T-helper 9 cell (primary cell): Measurements from ENCODE around the gene ZSCAN12.
A peak's percentile ranks its signal among the peaks of the same experiment; 100 is the strongest.
"Not testable (repeated sequence)": the region's sequence is repeated elsewhere in the genome, so short reads cannot be mapped to it uniquely, and the experiment has no call there.

ENCODE experiments used
- DNase-seq: peaks from one replicate; pipeline ENCODE4 v3.0.0-alpha.2; 2020
- total RNA-seq, 2 donors: gene quantifications; one replicate each; lab custom pipeline; 2026; lab: John Stamatoyannopoulos, UW

The ZSCAN12 gene
- 8.7 to 21.4 reads per million in 2 donors for total RNA-seq

DNA sequence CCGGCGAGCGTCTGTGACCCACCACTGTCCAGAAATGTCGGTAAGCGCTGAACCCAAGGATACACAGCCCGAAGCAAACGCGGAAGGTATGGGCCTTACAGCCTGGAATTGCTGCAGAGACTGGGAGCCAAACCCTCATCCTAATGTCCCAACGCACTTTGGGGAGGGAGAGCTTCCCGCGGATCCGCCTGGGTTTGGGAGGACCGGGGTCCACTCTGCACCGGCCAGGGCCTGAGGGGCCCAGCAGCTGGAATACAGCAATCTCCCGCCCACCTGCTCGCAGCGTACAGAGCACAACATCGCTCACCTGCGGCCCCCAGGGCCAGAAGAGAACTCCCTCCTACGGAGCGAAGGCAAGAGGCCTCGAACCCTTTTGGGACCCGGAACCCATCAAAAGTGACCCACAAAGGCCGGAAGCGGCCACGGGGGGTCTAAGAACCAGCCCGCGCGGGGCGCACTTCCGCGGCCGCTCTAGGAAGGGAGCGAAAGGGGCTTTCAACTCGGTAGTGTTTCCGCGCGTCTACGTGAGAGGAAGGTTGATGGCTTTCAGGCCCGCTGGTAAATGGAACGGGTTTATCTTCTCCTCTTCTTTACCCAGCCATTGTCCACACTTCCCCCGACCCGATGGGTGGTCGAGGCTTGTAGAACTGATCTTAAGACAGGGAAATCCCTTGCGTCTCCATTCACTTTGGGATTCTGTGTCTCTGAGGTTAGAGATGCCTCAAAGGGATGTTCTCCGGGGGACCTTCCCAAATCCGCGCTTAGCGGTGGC, at the start of gene ZSCAN12:
ZSCAN12 (minus strand) TSS at position 398 of the 772 bp plus-strand sequence. CDS start 1,342 bp downstream, outside the sequence.
- DNase-seq: peak; percentile 63

DNA sequence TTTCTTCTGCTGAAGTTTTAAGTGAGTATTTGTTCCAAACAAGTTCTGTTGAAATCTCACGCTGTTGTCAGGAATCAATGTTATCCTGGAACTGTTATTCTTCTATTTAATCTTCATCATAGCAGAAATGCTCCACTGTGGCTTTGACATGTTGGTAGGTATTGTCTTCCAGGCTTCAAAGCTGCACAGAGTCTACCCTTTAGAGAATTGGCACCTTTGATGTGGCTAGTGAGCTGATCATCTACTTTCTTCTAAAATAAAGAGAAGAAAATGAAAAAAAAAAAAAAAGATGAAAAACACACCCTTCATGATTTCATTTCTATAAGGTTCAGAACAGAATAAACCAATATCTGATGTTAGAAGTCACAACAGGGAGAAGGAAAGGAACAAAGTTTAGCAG, 49.5 kb upstream of the ZSCAN12 start:
- DNase-seq: no peak

DNA sequence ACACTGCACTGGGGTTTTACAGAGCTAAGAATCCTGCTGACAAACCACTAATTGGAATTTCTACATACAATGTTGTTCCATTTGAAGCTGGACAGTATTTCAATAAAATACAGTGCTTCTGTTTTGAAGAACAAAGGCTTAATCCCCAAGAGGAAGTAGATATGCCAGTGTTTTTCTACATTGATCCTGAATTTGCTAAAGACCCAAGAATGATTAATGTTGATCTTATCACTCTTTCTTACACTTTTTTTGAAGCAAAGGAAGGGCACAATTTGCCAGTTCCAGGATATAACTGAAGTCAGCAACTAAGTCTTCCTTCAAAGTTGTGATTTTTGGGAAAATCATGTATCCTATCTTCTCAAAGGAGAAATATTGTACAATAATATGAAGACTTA, 48.0 kb upstream of the ZSCAN12 start:
- DNase-seq: not testable (repeated sequence)

DNA sequence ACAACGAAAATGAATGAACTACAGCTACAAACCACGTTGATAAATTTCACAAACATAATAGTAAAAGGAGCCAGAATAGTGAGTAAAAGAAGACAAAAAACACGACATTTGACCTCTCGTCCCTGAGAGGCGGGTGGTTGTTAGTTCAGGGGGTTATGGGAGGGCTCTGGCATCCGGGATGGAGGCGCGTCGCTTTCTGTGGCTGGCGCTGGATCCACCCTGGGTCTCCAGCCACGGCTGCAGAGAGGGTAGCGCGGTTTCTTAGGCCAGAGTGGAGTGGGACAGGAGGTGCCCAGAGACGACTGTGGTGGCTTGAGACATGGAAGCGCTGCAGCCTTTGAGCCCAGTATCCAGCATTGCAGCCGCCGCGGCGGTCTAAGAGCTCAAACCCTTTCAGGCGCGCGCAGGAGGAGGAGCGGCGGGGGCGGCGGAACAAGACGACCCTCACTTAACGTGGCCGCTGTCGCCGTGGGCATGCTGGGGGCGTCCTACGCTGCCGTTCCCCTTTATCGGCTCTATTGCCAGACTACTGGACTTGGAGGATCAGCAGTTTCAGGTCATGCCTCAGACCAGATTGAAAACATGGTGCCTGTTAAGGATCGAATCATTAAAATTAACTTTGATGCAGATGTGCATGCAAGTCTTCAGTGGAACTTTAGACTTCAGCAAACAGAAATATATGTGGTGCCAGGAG, 47.4 kb upstream of the ZSCAN12 start:
- no peak for DNase-seq

DNA sequence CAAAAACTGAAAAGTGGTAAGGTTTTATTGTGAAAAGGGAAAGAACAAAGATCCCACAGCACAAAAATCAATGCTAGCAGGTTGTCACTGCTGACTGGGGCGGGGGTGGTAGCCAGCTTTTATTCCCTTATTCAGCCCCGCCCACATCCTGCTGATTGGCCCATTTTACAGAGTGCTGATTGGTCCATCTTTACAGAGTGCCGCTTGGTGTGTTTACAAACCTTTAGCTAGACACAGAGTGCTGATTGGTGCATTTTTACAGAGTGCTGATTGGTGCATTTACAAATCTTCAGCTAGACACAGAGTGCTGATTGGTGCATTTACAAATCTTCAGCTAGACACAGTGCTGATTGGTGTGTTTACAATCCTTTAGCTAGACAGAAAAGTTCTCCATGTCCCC, 45.2 kb upstream of the ZSCAN12 start:
- not testable (repeated sequence) for DNase-seq

DNA sequence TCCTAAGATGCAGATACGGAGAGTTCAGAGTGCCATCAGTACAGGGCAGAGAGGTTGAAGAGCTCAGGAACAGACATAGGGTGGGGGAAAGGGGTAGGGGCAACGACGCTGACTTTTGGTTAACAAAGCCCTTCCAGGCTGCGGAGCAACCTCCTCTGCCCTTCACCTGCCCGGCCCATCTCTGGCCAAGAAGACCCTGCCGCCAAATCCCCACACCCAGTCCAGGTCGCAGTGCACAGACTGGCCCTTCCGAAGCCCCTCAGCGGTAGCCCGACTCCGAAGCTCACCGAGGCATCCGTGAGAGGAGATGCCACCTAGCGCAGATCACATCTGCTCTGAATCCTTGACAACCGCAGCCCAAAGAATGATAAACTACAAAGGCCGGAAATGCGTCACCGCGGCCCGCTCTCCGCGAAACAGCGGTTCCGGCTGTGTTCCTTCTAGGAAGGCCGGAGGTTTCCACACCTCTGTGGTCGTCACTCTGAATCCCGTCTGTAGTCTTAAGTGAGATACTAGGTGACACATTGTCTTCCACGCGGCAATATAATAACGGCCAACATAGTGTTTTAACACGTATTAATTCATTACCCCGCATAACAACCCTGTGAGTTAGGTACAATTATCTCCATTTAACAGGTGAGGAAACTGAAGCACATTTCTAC, 43.7 kb upstream of the ZSCAN12 start, which contains the start of gene ZSCAN23:
ZSCAN23 (minus strand) TSS at position 380 of the 662 bp plus-strand sequence. CDS start 7,225 bp downstream, outside the sequence.
- DNase-seq: peak; percentile 73

DNA sequence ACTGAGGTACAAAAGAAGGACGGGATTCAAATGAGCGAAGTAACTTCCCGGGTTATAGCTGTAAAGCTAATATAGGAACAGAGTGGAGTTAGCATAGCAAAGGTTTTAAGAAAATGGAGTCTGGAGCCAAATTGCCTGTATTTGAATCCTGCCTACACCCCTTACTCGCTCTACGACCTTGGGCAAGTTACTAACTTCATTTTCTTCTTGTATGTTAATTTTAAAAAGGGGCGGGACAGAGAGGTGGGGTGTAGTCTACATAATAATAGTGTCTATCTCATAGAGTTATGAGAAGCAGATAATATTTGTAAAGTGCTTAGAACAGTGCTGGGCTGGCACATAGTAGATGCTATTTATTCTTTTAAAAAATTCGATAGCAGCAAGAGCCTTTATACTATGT, 43.0 kb upstream of the ZSCAN12 start:
- DNase-seq: no peak

DNA sequence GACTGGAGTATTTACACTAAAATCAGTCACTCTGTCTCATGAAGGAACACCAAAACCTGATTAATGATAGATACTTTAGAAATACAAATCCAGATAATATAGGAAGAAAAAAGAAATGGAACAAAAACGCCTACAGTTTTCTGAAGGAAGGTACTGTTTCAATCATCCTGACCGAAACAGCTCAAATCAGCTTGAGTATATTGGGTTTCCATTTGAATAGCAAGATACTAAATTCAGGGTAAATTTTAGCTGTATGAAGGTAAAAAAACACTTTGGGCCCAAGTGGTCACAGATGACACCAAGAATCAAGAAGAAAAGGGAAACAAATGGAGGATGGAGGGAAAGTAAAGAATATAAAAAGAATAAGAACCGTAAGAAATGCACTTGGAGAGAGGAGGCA, 36.9 kb upstream of the ZSCAN12 start:
- DNase-seq: no peak

DNA sequence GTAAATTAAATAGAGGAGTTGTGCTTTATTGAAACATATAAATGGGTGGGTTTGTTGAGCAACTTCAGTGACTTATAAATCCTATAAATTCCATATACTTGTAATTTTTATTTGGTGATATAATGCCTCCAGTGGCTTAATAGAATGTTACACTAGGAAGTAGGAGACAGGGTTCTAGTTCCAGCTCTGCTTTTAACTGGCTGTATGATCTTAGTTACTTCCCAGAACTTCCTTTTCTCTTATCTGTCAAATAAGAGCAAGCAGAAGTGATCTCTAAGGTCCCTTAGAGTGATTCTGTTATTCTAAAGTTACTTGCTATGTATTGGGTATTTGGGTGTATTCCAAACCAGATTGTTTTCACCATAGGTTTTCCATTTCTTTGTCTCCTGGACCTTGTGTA, 33.6 kb upstream of the ZSCAN12 start:
- DNase-seq: no peak

DNA sequence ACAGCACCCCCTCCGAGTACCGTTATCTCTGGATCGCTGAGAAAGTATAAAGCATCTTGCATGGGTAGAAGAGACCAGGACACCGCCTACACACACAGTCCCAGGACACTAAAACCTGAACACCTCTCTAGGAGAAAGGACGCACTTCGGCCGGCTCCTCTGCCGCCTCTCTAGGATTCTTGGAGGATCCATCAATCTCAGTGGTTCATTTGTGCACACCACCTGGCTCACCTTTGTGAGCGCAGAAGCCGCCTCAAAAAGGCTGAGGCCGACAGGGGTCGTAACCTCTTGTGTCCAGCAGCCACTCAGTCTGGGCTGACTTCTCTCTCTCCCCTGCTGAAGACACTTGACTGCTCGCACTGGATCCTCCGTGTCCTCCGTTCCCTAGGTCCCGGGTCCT, 30.2 kb upstream of the ZSCAN12 start:
- no peak for DNase-seq

DNA sequence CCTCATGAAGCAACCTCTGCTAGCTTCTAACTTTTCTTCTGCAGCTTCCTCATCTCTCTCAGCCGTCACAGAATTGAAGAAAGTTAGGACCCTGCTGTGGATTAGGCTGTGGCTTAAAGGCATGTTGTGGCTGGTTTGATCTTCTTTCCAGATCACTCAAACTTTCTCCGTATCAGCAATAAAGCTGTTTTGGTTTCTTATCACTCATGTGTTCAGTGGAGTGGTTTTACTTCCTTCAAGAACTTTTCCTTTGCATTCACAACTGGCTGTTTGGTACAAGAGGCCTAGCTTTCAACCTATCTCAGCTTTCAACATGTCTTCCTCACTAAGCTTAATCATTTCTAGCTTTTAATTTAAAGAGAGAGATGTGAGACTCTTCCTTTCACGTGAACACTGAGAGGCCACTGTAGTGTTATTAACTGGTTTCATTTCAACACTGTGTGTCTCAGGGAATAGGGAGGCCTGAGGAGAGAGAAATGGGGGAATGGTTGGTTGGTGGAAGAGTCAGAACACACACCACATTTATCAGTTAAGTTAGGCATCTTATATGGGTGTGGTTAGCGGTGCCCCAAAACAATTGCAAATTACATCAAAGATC, 26.5 kb upstream of the ZSCAN12 start:
- DNase-seq: no peak

DNA sequence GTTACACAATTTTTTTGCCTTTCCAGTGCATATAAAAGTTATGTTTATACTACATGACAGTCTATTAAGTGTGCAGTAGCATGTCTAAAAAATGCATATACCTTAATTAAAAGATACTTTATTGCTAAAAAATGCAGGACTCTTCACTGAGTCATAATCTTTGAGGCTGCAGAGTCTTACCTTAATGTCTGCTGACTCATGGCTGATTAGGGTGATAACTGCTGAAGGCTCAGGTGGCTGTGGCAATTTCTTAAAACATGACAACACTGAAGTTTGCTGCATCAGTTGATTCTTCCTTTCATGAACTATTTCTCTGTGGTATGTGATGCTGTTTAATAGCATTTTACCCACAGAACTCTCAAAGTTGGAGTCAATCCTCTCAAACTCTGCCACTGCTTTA, 24.6 kb upstream of the ZSCAN12 start:
- DNase-seq: no peak

DNA sequence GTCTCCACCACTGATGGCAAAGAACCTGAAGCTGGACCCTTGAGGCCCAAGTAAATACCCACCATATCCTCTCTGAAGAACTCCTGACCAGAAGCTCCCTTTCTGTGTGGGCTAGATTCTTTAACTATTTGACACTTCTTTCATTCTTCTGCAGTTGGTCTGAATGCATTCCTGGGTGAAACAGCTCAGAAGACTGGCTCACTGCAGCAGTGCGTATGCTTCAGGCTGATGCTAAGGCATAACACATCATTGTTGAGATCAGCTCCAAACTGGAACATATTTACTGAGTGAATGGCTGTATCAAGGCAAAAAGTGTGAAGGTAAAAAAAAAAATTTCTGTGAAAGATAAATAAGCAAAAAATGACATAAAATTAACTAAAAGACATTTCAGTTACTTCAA, 24.0 kb upstream of the ZSCAN12 start:
- no peak for DNase-seq

DNA sequence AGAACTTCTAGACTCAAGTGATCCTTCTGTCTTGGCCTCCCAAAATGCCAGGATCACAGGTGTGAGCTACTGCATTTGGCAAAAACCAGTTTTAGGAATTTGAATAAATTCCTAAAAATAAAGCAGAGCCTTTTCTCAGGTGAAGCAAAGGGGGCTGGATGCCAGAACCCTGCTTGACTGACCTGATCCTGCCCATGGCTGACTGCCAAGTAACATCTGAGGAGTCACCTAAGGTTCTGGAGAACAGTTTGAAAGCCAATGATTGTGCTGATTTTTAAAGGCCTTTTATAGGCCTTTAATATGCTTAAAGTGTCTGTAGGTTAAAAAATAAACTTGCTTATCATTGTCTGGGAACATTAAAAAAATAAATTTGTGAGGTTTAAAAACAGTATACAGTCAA, 14.1 kb upstream of the ZSCAN12 start:
- no peak for DNase-seq

DNA sequence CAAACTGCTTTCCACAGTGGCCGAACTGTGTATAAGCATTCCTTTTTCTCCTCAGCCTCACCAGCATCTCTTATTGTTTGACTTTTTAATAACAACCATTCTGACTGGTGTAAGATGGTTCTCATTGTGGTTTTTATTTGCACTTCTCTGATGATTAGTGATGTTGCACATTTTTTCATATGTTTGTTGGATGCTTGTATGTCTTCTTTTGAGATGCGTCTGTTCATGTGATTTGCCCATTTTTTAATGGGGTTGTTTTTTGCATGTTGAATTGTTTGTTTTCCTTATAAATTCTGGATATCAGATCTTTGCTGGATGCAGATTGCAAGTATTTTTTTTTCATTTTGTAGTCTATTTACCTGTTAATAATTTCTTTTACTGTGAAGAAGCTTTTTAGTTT, 11.2 kb upstream of the ZSCAN12 start:
- no peak for DNase-seq

DNA sequence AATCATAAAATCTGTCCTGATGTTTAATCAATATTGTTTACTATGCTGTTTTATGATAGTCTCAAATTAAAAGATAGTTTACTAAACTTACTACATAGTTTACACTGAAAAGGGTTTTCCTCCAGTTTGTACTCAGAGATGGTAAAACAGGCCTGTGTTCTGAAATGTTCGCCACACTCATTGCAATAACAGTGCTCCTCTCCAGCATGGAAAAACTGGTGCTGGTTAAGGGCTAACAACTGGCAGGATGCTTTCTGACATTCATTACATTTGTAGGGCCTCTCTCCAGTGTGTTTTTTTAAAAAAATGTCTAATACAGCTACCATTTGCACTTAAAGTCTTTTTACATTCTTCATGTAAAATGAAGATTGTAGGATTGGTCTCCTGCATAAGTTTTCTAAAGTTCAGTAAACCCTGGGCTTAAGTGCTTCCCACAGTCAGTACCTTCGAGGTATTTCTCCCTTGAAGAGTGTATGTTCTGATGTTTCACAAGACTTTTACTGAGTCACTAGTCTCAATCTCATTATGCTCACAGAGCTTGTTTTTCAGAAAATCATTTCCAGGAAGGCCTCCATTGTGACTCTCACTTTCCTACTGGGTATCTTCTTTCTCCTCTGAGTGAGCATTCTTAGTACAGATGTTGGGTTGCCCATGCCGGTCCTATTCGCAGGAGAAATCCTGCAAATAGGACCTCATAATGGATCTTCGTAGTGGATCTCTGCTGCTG, 8.7 kb upstream of the ZSCAN12 start:
- no peak for DNase-seq

DNA sequence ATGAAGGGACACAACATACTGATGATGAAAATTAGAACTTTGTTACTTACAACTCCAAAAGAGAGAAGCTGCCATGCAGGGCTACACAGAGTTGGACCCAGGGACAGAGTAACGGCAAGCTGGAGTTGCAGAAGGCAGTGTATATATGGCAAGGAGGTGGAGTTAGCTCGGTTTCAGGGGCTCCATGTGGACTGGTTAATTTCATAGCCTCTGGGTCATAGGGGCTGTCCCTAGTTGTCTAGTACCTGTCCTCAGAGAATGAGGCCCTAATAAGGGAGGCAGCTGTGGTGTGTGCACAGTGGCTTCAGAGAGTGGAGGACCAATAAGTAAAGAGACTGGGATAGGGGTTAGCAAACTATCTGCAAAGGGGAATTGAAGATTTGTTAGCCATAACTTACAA, 7.9 kb upstream of the ZSCAN12 start:
- DNase-seq: no peak

DNA sequence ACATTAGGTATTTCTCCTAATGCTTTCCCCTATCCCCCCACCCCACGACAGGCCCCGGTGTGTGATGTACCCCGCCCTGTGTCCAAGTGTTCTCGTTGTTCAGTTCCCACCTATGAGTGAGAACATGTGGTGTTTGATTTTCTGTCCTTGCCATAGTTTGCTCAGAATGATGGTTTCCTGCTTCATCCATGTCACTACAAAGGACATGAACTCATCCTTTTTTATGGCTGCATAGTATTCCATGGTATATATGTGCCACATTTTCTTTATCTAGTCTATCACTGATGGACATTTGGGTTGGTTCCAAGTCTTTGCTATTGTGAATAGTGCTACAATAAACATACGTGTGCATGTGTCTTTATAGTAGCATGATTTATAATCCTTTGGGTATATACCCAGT, 4.4 kb upstream of the ZSCAN12 start:
- not testable (repeated sequence) for DNase-seq

DNA sequence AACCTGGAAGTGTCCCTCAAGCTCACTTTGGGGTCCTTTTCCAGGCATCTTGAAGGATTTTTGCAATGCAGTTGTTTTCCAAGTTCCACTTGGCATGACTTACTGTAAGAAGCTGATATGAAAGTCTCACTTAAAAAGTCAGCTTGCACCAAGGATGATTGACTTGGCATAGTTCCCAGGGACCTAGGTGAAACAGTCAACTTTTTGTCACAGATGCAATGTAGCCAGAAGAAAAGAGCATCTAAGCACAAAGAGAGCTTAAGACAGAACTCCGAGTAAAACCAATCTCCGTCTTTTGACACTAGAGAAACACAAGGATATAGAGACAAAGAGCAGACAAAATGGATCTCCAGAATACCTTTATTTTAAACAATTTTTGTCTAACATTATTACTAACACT, 2.6 kb upstream of the ZSCAN12 start:
- no peak for DNase-seq

DNA sequence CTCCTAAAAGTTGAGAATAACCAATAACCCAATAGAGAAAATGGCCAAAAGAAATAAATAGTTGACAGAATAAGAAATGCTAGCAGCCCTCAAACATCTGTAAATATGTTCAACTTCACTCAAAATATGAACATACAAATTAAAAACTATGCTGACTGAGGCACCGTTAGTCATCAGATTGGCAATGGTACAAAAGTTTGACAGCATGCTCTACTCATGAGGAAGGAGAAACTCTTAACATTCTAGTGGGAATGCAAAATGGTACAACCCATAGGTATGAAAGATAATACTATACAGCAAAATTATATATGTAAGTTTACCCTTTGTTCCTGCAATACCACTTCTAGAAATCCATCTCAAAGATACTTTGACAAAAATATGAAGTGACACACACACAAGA, 1.6 kb upstream of the ZSCAN12 start:
- no peak for DNase-seq

DNA sequence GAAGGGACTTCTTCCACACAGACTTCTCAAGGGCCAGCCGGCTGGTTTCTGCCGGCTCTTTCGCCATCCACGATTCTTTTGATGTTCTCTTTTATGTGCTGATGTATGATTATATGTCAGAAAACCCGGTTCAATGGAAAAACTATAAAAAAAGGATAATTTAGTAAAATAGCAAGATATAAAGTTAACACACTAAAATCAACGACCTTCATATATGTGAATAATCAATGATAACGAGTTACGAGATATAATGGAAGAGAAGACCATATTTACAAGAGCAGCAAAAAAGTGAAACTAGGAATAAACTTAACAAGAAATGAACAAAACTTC, 540 bp upstream of the ZSCAN12 start:
- DNase-seq: no peak

DNA sequence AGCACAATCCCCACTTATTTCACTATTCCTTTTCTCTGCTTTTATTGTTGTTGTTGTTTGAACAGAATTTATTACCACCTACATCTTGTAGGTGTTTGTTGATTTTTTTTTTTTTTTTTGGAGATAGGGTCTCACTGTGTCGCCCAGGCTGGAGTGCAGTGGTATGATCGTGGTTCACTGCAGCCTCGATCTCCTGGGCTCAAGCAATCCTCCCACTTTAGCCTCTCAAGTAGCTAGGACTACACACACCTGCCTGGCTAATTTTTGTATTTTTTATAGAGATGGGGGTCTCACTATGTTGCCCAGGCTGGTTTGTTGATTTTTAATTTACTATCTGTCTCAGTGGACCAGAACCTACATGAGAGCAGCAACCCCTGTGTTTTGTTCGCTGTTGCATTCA, 3.6 kb downstream of the ZSCAN12 start:
- DNase-seq: no peak
